Activated CD8-positive, alpha-beta T cell treated with anti-CD3 and anti-CD28 coated beads, Interleukin-2, amount 10 ng/mL, durations not matched to agents 7 days and 5 days (primary cell): ENCODE measurements around the gene CA12. TPM values are rescaled to one million over a fixed set of nuclear protein-coding genes. Genes with fewer than 3 reads are reported as not detected.

Source experiments
- ATAC-seq: fragments of 150-1000 bp; cut with Tn5 transposase; one replicate; pipeline ENCODE4 v1.10.0; 2021; ENCODE audit warnings: moderate library complexity
- CTCF ChIA-PET: fragments of 350-600 bp; sonication (Branson Sonifier 250); formaldehyde crosslinking; loops from one replicate; lab custom pipeline; 2021; ENCODE audit warnings: antibody characterized with exemption; lab: Charles Lee
- POLR2A ChIA-PET: fragments of 350-600 bp; sonication (Branson Sonifier 250); formaldehyde crosslinking; loops from one replicate; lab custom pipeline; 2021; ENCODE audit warnings: antibody characterized with exemption; lab: Charles Lee
- DNase-seq: peaks from one replicate; pipeline ENCODE4 v3.0.0-alpha.2; 2020
- H3K27ac Mint-ChIP-seq: one replicate; pipeline ENCODE4 v1.8.0; 2021; ENCODE audit warnings: mild to moderate bottlenecking, mixed read lengths
- H3K27me3 Mint-ChIP-seq: one replicate; pipeline ENCODE4 v1.8.0; 2021; ENCODE audit warnings: low read depth, mixed read lengths
- H3K36me3 Mint-ChIP-seq: one replicate; pipeline ENCODE4 v1.8.0; 2021; ENCODE audit warnings: low read depth, mixed read lengths
- H3K4me1 Mint-ChIP-seq: one replicate; pipeline ENCODE4 v1.8.0; 2021; ENCODE audit warnings: low read depth, mixed read lengths
- H3K4me3 Mint-ChIP-seq: one replicate; pipeline ENCODE4 v1.8.0; 2021; ENCODE audit warnings: mild to moderate bottlenecking, mixed read lengths
- H3K9me3 Mint-ChIP-seq: one replicate; pipeline ENCODE4 v1.8.0; 2022; ENCODE audit warnings: mixed read lengths; ENCODE audit not compliant: insufficient read depth
- total RNA-seq, 2 experiments: library from RNA; stranded (reverse); gene quantifications; one replicate each; pipeline ENCODE4 v1.2.3, GENCODE V29; 2021

Gene CA12
- total RNA-seq, 2 experiments from 2014 or later, result not detected

GRCh38 chr15:63412551-63412950, 30.9 kb upstream of the CA12 start:
- Mint-ChIP-seq H3K9me3 (no peaks in the 10 kb centered on the region), H3K4me1 (no peaks in the 10 kb centered on the region), H3K27me3 (peaks cover 3% of the 10 kb centered on the region), H3K36me3 (no peaks in the 10 kb centered on the region), H3K4me3 (no peak overlapping the region), H3K27ac (no peak overlapping the region)
- no peak for DNase-seq
- ChIA-PET CTCF (interaction anchor here (0.9 to 4.4 kb wide), 7 partner anchors 8 to 365 kb away, joined by 3 to 22 read pairs (median 5); no protein-coding TSS in a partner anchor), POLR2A (interaction anchor here (1.0 kb wide), 1 partner anchor 9 kb away, joined by 3 read pairs; no protein-coding TSS in a partner anchor)
- no peak for ATAC-seq

DNA sequence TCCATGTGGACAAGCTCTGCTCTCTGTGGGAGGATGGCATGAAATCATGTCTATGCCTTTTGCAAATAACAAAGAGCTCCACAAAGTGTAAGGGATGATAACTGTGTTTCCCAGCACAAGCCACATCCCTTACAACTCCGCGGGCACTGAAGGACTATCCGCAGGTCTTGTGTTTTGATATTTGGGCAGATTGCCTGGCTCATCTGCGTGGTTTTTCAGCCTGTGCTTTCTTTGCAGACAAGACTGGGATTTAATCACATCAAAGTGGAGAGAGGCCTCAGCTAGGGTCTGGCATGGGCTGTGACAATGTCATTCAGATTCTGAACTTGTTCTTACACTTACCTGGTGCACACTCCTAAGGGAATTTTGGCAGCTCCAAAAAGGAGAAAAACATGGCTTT, 30.2 kb upstream of the CA12 start:
- ATAC-seq, result no peak
- Mint-ChIP-seq H3K4me3 (no peak overlapping the region), H3K4me1 (no peaks in the 10 kb centered on the region), H3K27me3 (peaks cover 3% of the 10 kb centered on the region), H3K9me3 (no peaks in the 10 kb centered on the region), H3K27ac (no peak overlapping the region), H3K36me3 (no peaks in the 10 kb centered on the region)
- no peak for DNase-seq
- CTCF ChIA-PET, result interaction anchor here (0.9 to 4.4 kb wide), 6 partner anchors 10 to 364 kb away, joined by 3 to 22 read pairs (median 4); no protein-coding TSS in a partner anchor
- POLR2A ChIA-PET, result interaction anchor here (1.0 kb wide), 1 partner anchor 10 kb away, joined by 3 read pairs; no protein-coding TSS in a partner anchor

GRCh38 chr15:63409179-63409578, 27.5 kb upstream of the CA12 start:
- Mint-ChIP-seq H3K9me3 (no peaks in the 10 kb centered on the region), H3K4me3 (no peak overlapping the region), H3K27me3 (peaks cover 3% of the 10 kb centered on the region), H3K27ac (no peak overlapping the region), H3K36me3 (no peaks in the 10 kb centered on the region), H3K4me1 (peaks cover 9% of the 10 kb centered on the region)
- ChIA-PET POLR2A (no interaction called here), CTCF (no interaction called here)
- DNase-seq (no peak), ATAC-seq (no peak)

- Mint-ChIP-seq H3K4me1 (peaks cover 9% of the 10 kb centered on the region), H3K9me3 (no peaks in the 10 kb centered on the region)
These were observed 26.9 kb upstream of the CA12 start for GRCh38 chr15:63408524-63408923.

GRCh38 chr15:63407612-63408011, 26.0 kb upstream of the CA12 start:
- ATAC-seq (no peak), DNase-seq (no peak)
- Mint-ChIP-seq H3K27ac (no peak overlapping the region), H3K27me3 (peaks cover 1% of the 10 kb centered on the region), H3K9me3 (no peaks in the 10 kb centered on the region), H3K36me3 (no peaks in the 10 kb centered on the region), H3K4me3 (no peak overlapping the region), H3K4me1 (peaks cover 9% of the 10 kb centered on the region)
- ChIA-PET POLR2A (no interaction called here), CTCF (no interaction called here)

More at GRCh38 chr15:63408524-63408923, 26.9 kb upstream of the CA12 start:
- DNase-seq (no peak), ATAC-seq (no peak)
- Mint-ChIP-seq H3K4me3 (no peak overlapping the region), H3K27ac (no peak overlapping the region), H3K27me3 (peaks cover 3% of the 10 kb centered on the region), H3K36me3 (no peaks in the 10 kb centered on the region)
- POLR2A ChIA-PET, result no interaction called here
- CTCF ChIA-PET, result no interaction called here

- H3K27ac Mint-ChIP-seq, result no peak overlapping the region
- POLR2A ChIA-PET, result no interaction called here
- H3K4me3 Mint-ChIP-seq, result no peak overlapping the region
- H3K4me1 Mint-ChIP-seq, result peaks cover 9% of the 10 kb centered on the region
- no peaks in the 10 kb centered on the region for H3K9me3 Mint-ChIP-seq
- H3K27me3 Mint-ChIP-seq, result no peaks in the 10 kb centered on the region
- DNase-seq (no peak), ATAC-seq (no peak)
- H3K36me3 Mint-ChIP-seq, result no peaks in the 10 kb centered on the region
- CTCF ChIA-PET, result interaction anchor here (0.6 to 1.6 kb wide), 4 partner anchors 36 to 117 kb away, joined by 3 to 4 read pairs (median 4); no protein-coding TSS in a partner anchor
These were observed 24.2 kb upstream of the CA12 start for GRCh38 chr15:63405683-63406390.

DNA sequence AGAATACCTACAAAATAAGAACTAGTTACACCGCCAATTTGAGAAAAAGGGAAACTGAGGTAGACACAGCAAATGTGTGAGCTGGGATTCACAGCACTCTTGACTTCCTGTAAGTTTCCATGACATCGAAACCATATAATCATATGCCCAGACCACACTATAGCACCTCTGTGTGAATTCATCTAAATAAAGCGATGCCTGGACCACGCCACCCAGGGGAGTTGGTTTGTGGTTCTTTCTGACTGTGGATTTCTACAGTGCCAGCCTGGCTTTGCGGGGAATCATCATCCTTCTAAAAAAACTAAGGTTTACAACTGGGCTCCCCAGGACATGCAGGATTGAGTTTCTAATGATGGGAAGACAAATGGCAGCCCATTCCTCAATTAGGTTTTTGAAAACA, 23.5 kb upstream of the CA12 start:
- H3K27ac Mint-ChIP-seq, result no peak overlapping the region
- no peaks in the 10 kb centered on the region for H3K27me3 Mint-ChIP-seq
- POLR2A ChIA-PET, result interaction anchor here (0.6 kb wide), 1 partner anchor 109 kb away, joined by 3 read pairs; no protein-coding TSS in a partner anchor
- CTCF ChIA-PET, result interaction anchor here (0.6 to 1.6 kb wide), 5 partner anchors 8 to 116 kb away, joined by 3 to 5 read pairs (median 4); no protein-coding TSS in a partner anchor
- ATAC-seq, result no peak
- H3K36me3 Mint-ChIP-seq, result no peaks in the 10 kb centered on the region
- no peak overlapping the region for H3K4me3 Mint-ChIP-seq
- H3K9me3 Mint-ChIP-seq, result no peaks in the 10 kb centered on the region
- peaks cover 9% of the 10 kb centered on the region for H3K4me1 Mint-ChIP-seq
- DNase-seq, result no peak

DNA sequence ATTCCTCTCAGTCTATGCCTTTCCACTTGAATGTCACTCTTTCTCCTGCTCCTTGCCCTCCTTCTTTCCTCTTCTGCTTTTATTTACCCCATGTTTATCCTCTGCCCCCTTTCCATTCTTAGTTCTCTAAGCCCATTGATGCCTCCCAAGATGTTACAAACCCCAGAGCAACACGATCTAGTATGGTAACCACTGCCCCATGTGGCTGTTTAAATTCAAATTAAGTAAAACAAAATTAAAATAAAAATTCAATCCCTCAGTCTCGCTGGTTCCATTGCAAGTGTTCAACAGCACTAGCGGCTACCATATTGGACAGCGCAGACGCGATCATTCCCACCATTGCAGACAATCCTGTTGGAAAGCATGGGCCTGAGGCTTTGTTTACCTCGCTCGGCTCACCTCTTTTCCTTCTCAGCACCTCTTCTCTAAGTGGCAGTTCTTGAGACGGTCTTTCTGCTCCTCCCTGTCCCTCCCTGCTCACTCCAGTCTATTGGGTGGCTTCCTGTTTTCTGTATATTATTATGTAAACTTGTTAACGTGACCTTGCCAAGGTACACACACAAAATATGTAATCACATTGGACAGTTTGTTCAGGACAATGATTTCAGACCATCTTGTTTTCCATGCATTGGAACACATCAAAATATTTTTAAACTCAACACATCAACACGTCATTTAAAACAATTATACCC, 21.8 kb upstream of the CA12 start:
- H3K27ac Mint-ChIP-seq, result no peak overlapping the region

GRCh38 chr15:63402498-63403253, 21.0 kb upstream of the CA12 start:
- peak; percentile 39 for ATAC-seq
- Mint-ChIP-seq H3K27ac (no peak overlapping the region), H3K9me3 (no peaks in the 10 kb centered on the region), H3K4me3 (no peak overlapping the region), H3K27me3 (peaks cover 2% of the 10 kb centered on the region), H3K36me3 (no peaks in the 10 kb centered on the region), H3K4me1 (peaks cover 14% of the 10 kb centered on the region)
- ChIA-PET POLR2A (no interaction called here), CTCF (interaction anchor here (0.9 to 2.9 kb wide), 17 partner anchors 10 to 666 kb away, joined by 3 to 41 read pairs (median 4); no protein-coding TSS in a partner anchor)
- DNase-seq, result peak; percentile 28

More for the DNA sequence above, 21.8 kb upstream of the CA12 start:
- DNase-seq, result no peak
- no peaks in the 10 kb centered on the region for H3K36me3 Mint-ChIP-seq
- H3K27me3 Mint-ChIP-seq, result peaks cover 2% of the 10 kb centered on the region
- H3K4me3 Mint-ChIP-seq, result no peak overlapping the region
- ATAC-seq, result no peak
- no peaks in the 10 kb centered on the region for H3K9me3 Mint-ChIP-seq
- ChIA-PET POLR2A (no interaction called here), CTCF (interaction anchor here (0.8 to 2.9 kb wide), 17 partner anchors 10 to 666 kb away, joined by 3 to 41 read pairs (median 3); no protein-coding TSS in a partner anchor)
- peaks cover 13% of the 10 kb centered on the region for H3K4me1 Mint-ChIP-seq

DNA sequence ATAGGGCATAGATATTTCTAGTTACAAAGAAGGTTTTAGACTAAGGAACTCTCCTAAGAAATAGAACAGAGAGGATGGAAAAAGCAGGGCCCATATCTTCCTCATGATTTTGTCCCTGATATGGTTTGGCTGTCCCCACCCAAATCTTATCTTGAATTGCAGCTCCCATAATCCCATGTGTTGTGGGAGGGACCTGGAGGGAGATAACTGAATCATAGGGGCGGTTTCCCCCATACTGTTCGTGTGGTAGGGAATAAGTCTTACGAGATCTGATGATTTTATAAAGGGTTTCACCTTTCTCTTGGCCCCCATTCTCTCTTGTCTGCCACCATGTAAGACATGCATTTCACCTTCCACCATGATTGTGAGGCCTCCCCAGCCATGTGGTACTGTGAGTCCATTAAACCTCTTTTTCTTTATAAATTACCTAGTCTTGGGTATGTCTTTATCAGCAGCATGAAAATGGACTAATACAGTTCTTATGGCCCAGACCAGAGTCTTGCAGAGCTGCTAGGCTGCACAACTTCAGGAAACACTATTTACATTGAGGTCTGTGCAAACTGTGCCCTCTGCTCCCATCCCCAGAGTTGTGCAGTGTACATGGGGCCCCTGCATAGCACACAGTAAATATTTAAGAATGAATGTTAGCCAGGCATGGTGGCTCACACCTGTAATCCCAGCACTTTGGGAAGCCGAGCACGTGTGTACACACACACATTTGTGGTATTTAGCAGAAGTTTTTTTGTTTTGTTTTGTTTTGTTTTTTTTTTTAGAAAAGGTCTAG, 20.3 kb upstream of the CA12 start:
- DNase-seq, result no peak
- Mint-ChIP-seq H3K27me3 (peaks cover 2% of the 10 kb centered on the region), H3K36me3 (no peaks in the 10 kb centered on the region), H3K4me3 (no peak overlapping the region), H3K4me1 (peaks cover 14% of the 10 kb centered on the region), H3K27ac (no peak overlapping the region), H3K9me3 (no peaks in the 10 kb centered on the region)
- POLR2A ChIA-PET, result no interaction called here
- CTCF ChIA-PET, result interaction anchor here (0.5 to 2.9 kb wide), 23 partner anchors 10 to 667 kb away, joined by 3 to 41 read pairs (median 3); no protein-coding TSS in a partner anchor
- ATAC-seq, result no peak
